SKM-1 (cell line): Measurements from ENCODE around the gene HS1BP3.

ENCODE experiments used
- DNase-seq: peaks from one replicate; lab custom pipeline; 2025; ENCODE audit not compliant: unreplicated experiment; lab: John Stamatoyannopoulos, UW

The HS1BP3 gene

GRCh38 chr2:20664431-20665242, 13.7 kb upstream of the HS1BP3 start:
- no peak for DNase-seq

DNA sequence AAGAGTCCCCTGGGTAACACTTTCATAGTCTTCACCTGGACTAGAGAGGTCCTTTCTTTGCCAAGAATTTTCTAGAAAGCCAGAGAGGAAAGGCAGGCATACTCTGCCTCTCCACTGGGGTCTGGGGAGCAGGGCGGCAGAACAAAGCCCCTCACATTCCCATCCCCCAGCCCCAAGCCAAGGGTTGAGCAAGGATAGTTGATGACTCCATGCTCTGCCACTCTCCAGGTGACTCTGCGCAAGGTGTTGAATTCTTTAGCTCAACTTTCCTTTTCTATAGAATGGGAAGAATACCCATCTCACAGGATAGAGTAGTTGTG, 13.1 kb upstream of the HS1BP3 start:
- DNase-seq, result no peak

DNA sequence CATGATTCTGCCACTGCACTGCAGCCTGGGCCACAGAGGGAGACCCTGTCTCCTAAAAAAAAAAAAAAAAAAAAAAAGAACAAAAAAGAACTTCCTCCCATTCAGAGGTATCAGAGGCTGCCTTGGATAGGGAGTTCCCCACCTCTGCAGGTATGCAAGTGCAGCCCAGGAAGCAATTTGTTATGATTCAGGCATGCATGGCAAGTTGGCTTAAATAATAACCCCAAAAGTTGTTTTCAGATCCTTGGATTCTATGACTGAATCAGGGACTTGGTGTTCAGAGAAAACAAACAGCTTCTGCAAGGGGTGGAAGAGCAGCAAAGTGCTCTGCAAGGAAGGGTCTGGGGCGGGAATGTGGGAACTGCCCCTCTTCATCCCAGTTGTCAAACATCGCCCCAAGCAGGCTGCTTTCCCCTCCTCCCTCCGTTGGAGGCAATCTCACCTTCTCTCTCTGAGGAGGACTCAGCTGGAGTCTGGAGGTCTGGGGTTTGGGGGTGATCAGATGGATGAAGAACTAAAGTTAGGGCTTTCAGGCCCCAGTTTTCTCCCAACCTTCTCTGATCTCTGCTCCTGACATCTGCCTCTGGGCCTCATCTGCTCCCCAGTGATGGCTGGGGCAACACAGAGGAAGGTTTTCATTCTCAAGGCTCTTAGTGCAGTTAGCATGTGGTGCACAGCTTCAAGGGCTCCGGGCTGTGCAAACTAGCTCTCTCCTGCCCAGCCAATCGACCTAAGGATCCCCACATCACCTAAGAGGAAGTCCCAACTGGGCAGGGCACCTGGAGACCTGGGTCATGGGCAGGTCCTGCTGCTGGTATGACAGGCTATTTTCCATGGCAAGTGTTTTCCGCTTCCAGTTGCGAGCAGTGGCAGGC, 12.5 kb upstream of the HS1BP3 start:
- no peak for DNase-seq

DNA sequence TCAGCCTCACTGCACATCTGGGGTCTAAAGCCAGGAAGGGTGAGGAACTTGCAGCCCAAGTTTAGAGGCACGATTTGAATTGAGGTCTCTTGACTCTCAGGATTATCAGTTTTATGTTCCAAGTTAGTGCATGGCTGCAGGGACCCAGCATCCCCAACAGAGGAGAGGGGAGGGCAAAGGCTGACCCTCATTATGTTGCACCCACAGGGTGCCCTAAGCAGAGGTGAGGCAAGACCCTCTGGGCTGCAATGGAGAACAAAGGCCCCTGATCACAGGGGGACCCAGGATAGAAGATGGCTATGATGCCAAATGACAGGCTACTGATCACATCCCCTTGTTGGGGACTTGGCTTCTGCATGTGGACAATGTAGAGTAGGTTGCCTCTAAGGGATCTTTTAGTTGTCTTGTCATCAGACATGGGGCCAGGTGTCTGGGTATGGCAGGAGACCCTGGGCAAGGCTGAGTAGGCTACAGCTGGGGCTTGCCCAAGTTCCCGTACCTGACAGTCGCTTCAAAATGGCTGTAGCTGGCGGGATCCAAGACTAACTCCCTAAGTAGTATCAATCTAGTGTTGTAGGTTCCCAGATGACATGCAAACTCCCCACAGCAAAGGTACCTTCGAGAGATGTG, 11.5 kb upstream of the HS1BP3 start:
- DNase-seq, result no peak

- DNase-seq, result peak; percentile 36
Observed at GRCh38 chr2:20661421-20662307, 10.8 kb upstream of the HS1BP3 start.

- DNase-seq, result no peak
Observed at GRCh38 chr2:20660506-20661420, 9.9 kb upstream of the HS1BP3 start.

GRCh38 chr2:20657522-20658235, 6.8 kb upstream of the HS1BP3 start:
- DNase-seq, result no peak

DNA sequence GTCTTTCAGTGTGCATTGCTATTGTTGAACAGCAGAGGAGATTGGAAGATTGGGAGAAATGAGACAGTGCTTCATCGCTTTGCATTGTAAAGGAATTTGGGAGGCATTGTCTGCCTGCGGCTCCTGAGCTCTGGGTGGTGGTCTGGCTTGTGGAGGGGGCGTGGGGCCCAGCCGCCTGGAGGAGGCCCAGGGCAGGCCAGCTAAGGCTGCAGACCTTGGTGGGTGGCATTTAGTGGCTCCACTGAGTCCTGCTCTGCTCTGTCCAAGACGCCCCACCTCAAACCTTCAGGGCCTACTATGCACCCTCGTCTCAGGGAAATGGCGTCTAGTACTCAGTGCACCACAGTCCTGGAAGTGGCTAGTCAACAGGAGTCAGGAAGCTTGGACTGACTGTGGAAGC, 5.7 kb upstream of the HS1BP3 start:
- DNase-seq, result no peak

- DNase-seq, result no peak
Observed at GRCh38 chr2:20654535-20654813, 3.6 kb upstream of the HS1BP3 start.

DNA sequence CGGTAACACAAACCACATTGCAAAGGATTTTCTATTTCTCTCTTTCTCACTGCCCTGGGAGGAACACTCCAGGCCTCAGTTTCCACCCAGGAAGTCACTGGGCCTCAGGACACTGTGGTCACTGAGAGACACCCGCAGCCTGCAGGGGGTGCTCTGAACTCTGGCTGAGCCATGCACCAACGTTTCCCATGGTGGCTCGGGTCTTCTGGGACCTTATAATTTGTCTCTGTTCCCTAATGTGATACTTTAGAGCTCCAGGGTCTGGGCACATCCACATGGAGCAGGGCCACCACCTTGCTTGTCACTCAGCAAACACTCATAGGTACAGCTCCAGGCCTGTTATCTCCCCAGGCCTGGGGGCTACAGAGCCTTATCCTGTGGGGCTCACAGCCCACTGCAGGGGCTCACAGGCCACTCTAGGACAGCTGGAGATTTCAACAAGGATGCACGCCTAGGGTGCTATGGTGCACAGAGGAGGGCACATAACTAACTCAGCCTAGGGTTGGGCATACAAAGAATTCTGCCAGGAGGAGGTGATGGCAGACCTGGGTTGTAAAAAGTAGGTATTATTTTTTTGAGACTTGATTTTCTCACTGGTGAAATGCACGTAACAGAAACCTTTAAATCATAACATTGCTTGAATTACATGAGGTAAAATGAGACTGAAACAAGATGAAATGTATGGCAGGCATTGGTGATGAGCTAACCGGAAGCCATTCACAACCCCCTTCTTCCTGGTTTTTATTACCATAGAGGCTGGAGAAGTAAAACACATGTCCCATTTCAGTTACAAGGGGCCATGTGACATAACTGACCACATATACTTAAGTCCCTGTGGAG, 3.0 kb upstream of the HS1BP3 start:
- no peak for DNase-seq

- no peak for DNase-seq
Observed at GRCh38 chr2:20652673-20653575, 2.0 kb upstream of the HS1BP3 start.

DNA sequence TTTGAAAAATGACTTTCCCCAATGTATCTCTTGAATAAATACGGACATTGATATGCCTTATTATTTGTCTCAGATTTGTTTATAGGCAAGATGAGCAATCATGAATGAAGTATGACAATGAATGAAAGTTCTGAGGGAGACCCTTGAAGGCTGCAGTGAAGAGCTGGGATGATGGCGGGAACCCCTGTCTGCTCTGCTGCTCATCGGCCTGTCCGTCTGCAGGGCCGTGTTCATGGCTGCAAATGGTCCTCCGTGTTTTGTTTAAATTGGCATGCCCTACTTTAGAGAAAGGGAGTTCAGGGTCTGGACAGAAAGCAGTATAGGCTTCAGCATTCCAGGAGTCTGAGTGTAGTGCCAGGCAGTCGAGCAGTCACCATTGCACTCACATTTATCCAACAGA, 1.2 kb upstream of the HS1BP3 start:
- no peak for DNase-seq

GRCh38 chr2:20651731-20652099, 817 bp upstream of the HS1BP3 start:
- no peak for DNase-seq

GRCh38 chr2:20650393-20650876, 463 bp downstream of the HS1BP3 start:
- DNase-seq, result no peak

DNA sequence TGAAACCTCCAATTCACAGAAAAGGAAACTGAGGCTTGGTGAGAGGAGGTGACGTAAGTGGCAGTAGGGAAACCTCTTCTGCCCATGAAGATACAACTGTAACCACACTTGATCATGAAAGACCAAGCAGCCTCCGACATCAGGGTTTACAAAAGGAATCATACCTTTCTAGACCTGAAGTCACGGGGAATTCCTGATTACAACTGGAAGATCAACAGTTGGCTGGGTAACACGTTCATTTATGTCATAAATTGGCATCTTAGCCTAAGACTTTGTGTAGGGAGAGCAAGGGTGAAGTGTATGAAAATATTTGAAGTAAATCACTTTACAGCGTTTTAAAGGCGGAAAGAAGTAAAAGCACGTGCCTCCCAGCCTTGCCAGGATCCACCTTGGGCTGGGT, 922 bp downstream of the HS1BP3 start:
- no peak for DNase-seq

- DNase-seq, result no peak
Observed at GRCh38 chr2:20649576-20649975, 1.3 kb downstream of the HS1BP3 start.

GRCh38 chr2:20648831-20649230, 2.1 kb downstream of the HS1BP3 start:
- DNase-seq, result no peak
